PFSK-1 (cell line): ENCODE results near the gene SST.

Experiments
- FOXP2 ChIP-seq: optimal IDR thresholded peaks from 2 replicates; pipeline ENCODE3; 2011; ENCODE audit warnings: borderline replicate concordance, control low read depth, inconsistent platforms; ENCODE audit not compliant: insufficient read depth; ENCODE audit errors: extremely low read length, extremely low read depth
- POLR2AphosphoS5 ChIP-seq: IDR thresholded peaks from 2 replicates; pipeline ENCODE4 v1.6.1; 2012; ENCODE audit warnings: low read depth, mild to moderate bottlenecking, control low read depth, low read length, moderate library complexity
- SIN3A ChIP-seq: IDR thresholded peaks from 2 replicates; pipeline ENCODE4 v1.6.1; 2012; ENCODE audit warnings: mild to moderate bottlenecking, low read length, moderate library complexity, borderline replicate concordance; ENCODE audit not compliant: insufficient read depth
- TAF1 ChIP-seq: IDR thresholded peaks from 2 replicates; pipeline ENCODE4 v1.6.1; 2012; ENCODE audit warnings: low read length, control low read depth, borderline replicate concordance; ENCODE audit not compliant: insufficient read depth
- TF ChIP-seq, protein P1 (sequence below), 2 experiments: IDR thresholded peaks; 2 replicates each; pipeline versions ENCODE4 v1.6.1 to v1.8.0; 2011 to 2012; ENCODE audit warnings: low read depth in 2 of 2, low read length in 2 of 2, control low read depth in 1 of 2, inconsistent platforms in 1 of 2, mild to moderate bottlenecking in 1 of 2, moderate library complexity in 1 of 2; ENCODE audit not compliant: insufficient read depth in 1 of 2

DNA sequence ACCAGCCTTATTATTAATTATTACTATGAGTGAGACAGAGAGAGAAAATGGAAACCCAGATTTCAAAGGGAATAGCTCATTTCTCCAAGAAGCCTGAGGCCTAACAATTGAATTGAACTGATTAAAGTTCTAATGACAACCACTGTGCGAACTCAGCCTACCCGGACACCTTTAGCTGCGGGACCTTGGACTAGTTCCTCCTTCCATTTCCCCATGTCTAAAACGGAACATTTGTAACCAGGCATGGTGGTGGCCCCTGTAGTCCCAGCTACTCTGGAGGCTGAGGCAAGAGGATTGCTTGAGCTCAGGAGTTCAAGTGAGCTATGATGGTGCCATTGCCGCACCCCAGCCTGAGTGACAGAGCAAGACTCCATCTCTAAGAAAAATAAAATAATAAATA, 48.6 kb upstream of the SST start:
- no peak for TF ChIP-seq POLR2AphosphoS5
- TF ChIP-seq TAF1 = no peak
- TF ChIP-seq, protein P1, sequence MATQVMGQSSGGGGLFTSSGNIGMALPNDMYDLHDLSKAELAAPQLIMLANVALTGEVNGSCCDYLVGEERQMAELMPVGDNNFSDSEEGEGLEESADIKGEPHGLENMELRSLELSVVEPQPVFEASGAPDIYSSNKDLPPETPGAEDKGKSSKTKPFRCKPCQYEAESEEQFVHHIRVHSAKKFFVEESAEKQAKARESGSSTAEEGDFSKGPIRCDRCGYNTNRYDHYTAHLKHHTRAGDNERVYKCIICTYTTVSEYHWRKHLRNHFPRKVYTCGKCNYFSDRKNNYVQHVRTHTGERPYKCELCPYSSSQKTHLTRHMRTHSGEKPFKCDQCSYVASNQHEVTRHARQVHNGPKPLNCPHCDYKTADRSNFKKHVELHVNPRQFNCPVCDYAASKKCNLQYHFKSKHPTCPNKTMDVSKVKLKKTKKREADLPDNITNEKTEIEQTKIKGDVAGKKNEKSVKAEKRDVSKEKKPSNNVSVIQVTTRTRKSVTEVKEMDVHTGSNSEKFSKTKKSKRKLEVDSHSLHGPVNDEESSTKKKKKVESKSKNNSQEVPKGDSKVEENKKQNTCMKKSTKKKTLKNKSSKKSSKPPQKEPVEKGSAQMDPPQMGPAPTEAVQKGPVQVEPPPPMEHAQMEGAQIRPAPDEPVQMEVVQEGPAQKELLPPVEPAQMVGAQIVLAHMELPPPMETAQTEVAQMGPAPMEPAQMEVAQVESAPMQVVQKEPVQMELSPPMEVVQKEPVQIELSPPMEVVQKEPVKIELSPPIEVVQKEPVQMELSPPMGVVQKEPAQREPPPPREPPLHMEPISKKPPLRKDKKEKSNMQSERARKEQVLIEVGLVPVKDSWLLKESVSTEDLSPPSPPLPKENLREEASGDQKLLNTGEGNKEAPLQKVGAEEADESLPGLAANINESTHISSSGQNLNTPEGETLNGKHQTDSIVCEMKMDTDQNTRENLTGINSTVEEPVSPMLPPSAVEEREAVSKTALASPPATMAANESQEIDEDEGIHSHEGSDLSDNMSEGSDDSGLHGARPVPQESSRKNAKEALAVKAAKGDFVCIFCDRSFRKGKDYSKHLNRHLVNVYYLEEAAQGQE (IDR thresholded peaks at IDR 0.05; ENCODE audit: insufficient read depth in 1 of 2, low read depth in 2 of 2, low read length in 2 of 2) = no peak
- TF ChIP-seq SIN3A = no peak
- TF ChIP-seq FOXP2 = no peak
